ENCODE results near the gene GORAB. TPM values are rescaled to one million over a fixed set of nuclear protein-coding genes. Genes with fewer than 3 reads are reported as not detected.

Gene GORAB
- total RNA-seq, 3 donors from 2014 or later (not counting 1 experiment from before 2014, with no cell fraction given): 17.4 to 23.6 (median 20.8) TPM

GRCh38 chr1:170538687-170539086, 6.7 kb downstream of the GORAB start:
- Mint-ChIP-seq H3K36me3 (peaks cover 22% of the 10 kb centered on the region), H3K27ac (no peak overlapping the region), H3K4me1 (peaks cover 6 to 11% of the 10 kb centered on the region in 2 donors), H3K9me3 (no peaks in the 10 kb centered on the region), H3K27me3 (ENCODE audit: low read depth in 2 of 2) (no peaks in the 10 kb centered on the region), H3K4me3 (no peak overlapping the region)
- Histone ChIP-seq H3K27ac (ENCODE audit: low read length) (no peak overlapping the region), H3K9me3 (ENCODE audit: control insufficient read depth, insufficient read depth, low read length) (no peaks in the 10 kb centered on the region), H3K4me3 (ENCODE audit: low read length) (no peak overlapping the region), H3K36me3 (ENCODE audit: control insufficient read depth, insufficient read depth, low read length) (peaks cover 38% of the 10 kb centered on the region), H3K27me3 (ENCODE audit: control insufficient read depth, insufficient read depth, low read length) (no peaks in the 10 kb centered on the region), H3K4me1 (ENCODE audit: control insufficient read depth, insufficient read depth, low read length) (no peaks in the 10 kb centered on the region)
- DNase-seq (no peak), ATAC-seq (no peak)
- intact Hi-C loops (cut with micrococcal nuclease): no loop called here
- TF ChIP-seq CTCF (IDR thresholded peaks at IDR 0.05): no peak

DNA sequence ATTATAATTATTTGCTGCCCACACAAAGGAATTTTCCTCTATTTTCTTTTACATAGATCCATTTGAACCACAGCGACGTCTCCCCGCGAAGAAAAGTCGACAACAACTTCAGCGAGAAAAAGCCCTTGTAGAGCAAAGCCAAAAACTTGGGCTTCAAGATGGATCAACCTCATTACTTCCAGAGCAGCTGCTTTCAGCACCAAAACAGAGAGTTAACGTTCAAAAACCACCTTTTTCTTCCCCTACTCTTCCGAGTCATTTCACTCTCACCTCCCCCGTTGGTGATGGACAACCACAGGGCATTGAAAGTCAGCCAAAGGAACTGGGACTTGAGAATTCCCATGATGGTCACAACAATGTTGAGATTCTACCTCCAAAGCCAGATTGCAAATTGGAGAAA, 7.2 kb downstream of the GORAB start:
- TF ChIP-seq CTCF (IDR thresholded peaks at IDR 0.05): no peak
- Histone ChIP-seq H3K9me3 (ENCODE audit: control insufficient read depth, insufficient read depth, low read length) (no peaks in the 10 kb centered on the region), H3K4me1 (ENCODE audit: control insufficient read depth, insufficient read depth, low read length) (no peaks in the 10 kb centered on the region), H3K4me3 (ENCODE audit: low read length) (no peak overlapping the region), H3K27me3 (ENCODE audit: control insufficient read depth, insufficient read depth, low read length) (no peaks in the 10 kb centered on the region), H3K27ac (ENCODE audit: low read length) (no peak overlapping the region), H3K36me3 (ENCODE audit: control insufficient read depth, insufficient read depth, low read length) (peaks cover 42% of the 10 kb centered on the region)
- ATAC-seq (no peak), DNase-seq (no peak)
- peaks cover 22% of the 10 kb centered on the region for H3K36me3 Mint-ChIP-seq
- 94% methylated on average over 9 of the region's 9 CpGs for WGBS (ENCODE audit: insufficient coverage)
- H3K27ac Mint-ChIP-seq: no peak overlapping the region
- H3K4me3 Mint-ChIP-seq: no peak overlapping the region
- H3K27me3 Mint-ChIP-seq (ENCODE audit: low read depth in 2 of 2): no peaks in the 10 kb centered on the region
- H3K4me1 Mint-ChIP-seq: peaks cover 6 to 11% of the 10 kb centered on the region in 2 donors
- no peaks in the 10 kb centered on the region for H3K9me3 Mint-ChIP-seq
- intact Hi-C loops (cut with micrococcal nuclease): no loop called here

DNA sequence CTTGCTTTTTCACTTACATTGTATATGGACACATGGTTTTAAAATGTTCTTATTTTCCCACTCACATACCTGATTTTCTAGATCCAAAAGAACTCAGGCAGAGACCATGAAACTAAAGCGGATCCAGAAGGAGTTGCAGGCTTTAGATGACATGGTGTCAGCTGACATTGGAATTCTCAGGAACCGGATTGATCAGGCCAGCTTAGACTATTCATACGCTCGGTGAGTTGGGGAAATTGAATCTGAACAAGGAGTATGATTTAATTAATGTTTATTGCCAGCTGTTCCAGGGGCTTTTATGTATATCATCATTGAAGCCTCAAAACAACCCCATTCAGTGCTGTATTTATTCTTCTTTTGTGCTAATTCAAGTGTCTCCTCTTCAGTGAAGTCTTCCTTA, 12.7 kb downstream of the GORAB start:
- no peaks in the 10 kb centered on the region for H3K4me1 ChIP-seq (ENCODE audit: control insufficient read depth, insufficient read depth, low read length)
- intact Hi-C loops (cut with micrococcal nuclease): no loop called here
- Mint-ChIP-seq H3K27me3 (ENCODE audit: low read depth in 2 of 2) (no peaks in the 10 kb centered on the region), H3K27ac (no peak overlapping the region), H3K4me3 (no peak overlapping the region), H3K4me1 (no peaks in the 10 kb centered on the region), H3K36me3 (peaks cover 36% of the 10 kb centered on the region), H3K9me3 (no peaks in the 10 kb centered on the region)
- ATAC-seq: no peak
- DNase-seq: no peak
- no peaks in the 10 kb centered on the region for H3K9me3 ChIP-seq (ENCODE audit: control insufficient read depth, insufficient read depth, low read length)
- peaks cover 77% of the 10 kb centered on the region for H3K36me3 ChIP-seq (ENCODE audit: control insufficient read depth, insufficient read depth, low read length)
- H3K4me3 ChIP-seq (ENCODE audit: low read length): no peak overlapping the region
- no peaks in the 10 kb centered on the region for H3K27me3 ChIP-seq (ENCODE audit: control insufficient read depth, insufficient read depth, low read length)
- no peak overlapping the region for H3K27ac ChIP-seq (ENCODE audit: low read length)
- 94% methylated on average over 4 of the region's 4 CpGs for WGBS (ENCODE audit: insufficient coverage)
- TF ChIP-seq CTCF (IDR thresholded peaks at IDR 0.05): no peak

DNA sequence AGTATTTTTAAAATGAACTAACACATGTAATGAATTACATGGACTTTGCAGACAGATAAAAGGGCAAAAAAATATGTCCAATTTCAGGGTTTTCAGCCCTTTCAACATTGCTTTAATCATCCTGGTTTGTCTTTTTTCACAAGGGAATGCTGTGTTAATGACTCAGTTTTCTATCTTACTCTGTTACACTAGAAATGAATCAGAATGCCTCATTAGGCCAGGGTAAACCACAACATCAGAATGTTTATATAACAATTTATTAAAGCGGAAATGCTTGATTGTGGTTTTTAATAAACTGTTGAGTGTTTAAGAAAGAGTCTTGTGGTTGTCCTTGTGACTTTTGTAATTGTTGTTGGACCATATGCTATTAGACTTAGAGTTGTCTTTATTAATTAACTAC, 13.5 kb downstream of the GORAB start:
- Mint-ChIP-seq H3K9me3 (no peaks in the 10 kb centered on the region), H3K27me3 (ENCODE audit: low read depth in 2 of 2) (no peaks in the 10 kb centered on the region)

More for the DNA sequence above, 13.5 kb downstream of the GORAB start:
- no peaks in the 10 kb centered on the region for H3K4me1 ChIP-seq (ENCODE audit: control insufficient read depth, insufficient read depth, low read length)
- Mint-ChIP-seq H3K27ac (no peak overlapping the region), H3K4me3 (no peak overlapping the region), H3K36me3 (peaks cover 28% of the 10 kb centered on the region), H3K4me1 (no peaks in the 10 kb centered on the region)
- intact Hi-C loops (cut with micrococcal nuclease): no loop called here
- H3K36me3 ChIP-seq (ENCODE audit: control insufficient read depth, insufficient read depth, low read length): peaks cover 74% of the 10 kb centered on the region
- H3K9me3 ChIP-seq (ENCODE audit: control insufficient read depth, insufficient read depth, low read length): no peaks in the 10 kb centered on the region
- no peak overlapping the region for H3K4me3 ChIP-seq (ENCODE audit: low read length)
- no peak for DNase-seq
- no peak overlapping the region for H3K27ac ChIP-seq (ENCODE audit: low read length)
- WGBS (ENCODE audit: insufficient coverage): no CpG with 5 or more reads among the region's 1 CpG
- TF ChIP-seq CTCF (IDR thresholded peaks at IDR 0.05): no peak
- no peaks in the 10 kb centered on the region for H3K27me3 ChIP-seq (ENCODE audit: control insufficient read depth, insufficient read depth, low read length)
- no peak for ATAC-seq

All from natural killer cell (primary cell).